HG03039 (cell line): ENCODE measurements around the gene FKBP8.
A peak's percentile ranks its signal among the peaks of the same experiment; 100 is the strongest.

ENCODE experiments used
- ATAC-seq: cut with Tn5 transposase; IDR thresholded peaks from one replicate; pipeline ENCODE4 v1.9.1; 2021; ENCODE audit warnings: mild to moderate bottlenecking, moderate library complexity; ENCODE audit not compliant: unreplicated experiment

FKBP8 gene

GRCh38 chr19:18522124-18522861 lies 21.1 kb downstream of the FKBP8 start:
- ATAC-seq = peak; percentile 80

- ATAC-seq = peak; percentile 5
These were observed 21.7 kb downstream of the FKBP8 start, which contains the start of gene ELL for GRCh38 chr19:18521692-18522123. ELL (minus strand) TSS chr19:18522070; CDS start chr19:18522055, 15 bp downstream.

GRCh38 chr19:18520848-18521691 lies 22.3 kb downstream of the FKBP8 start:
- ATAC-seq = no peak

- ATAC-seq = no peak
These were observed 23.2 kb downstream of the FKBP8 start for GRCh38 chr19:18519962-18520847.

- no peak for ATAC-seq
These were observed 24.7 kb downstream of the FKBP8 start for GRCh38 chr19:18518639-18519038.

- no peak for ATAC-seq
These were observed 25.8 kb downstream of the FKBP8 start for GRCh38 chr19:18517606-18518005.

GRCh38 chr19:18515959-18516358 lies 27.4 kb downstream of the FKBP8 start:
- no peak for ATAC-seq

- no peak for ATAC-seq
These were observed 28.3 kb downstream of the FKBP8 start for GRCh38 chr19:18514800-18515682.

GRCh38 chr19:18513868-18514267 lies 29.5 kb downstream of the FKBP8 start:
- ATAC-seq = no peak

- ATAC-seq = no peak
These were observed 33.2 kb downstream of the FKBP8 start for GRCh38 chr19:18510216-18510615.

GRCh38 chr19:18508585-18508984 lies 34.8 kb downstream of the FKBP8 start:
- no peak for ATAC-seq

- no peak for ATAC-seq
These were observed 35.5 kb downstream of the FKBP8 start for GRCh38 chr19:18507727-18508440.

- ATAC-seq = no peak
These were observed 36.2 kb downstream of the FKBP8 start for GRCh38 chr19:18507021-18507726.

GRCh38 chr19:18506101-18506930 lies 37.1 kb downstream of the FKBP8 start:
- no peak for ATAC-seq

- ATAC-seq = no peak
These were observed 38.3 kb downstream of the FKBP8 start for GRCh38 chr19:18504886-18505610.

GRCh38 chr19:18503971-18504885 lies 39.1 kb downstream of the FKBP8 start:
- no peak for ATAC-seq
